Measurements from ENCODE around the gene PPP1R1C.

Gene PPP1R1C

GRCh38 chr2:181972431-181973170 is 13.1 kb upstream of the PPP1R1C start:
- no peak for DNase-seq

- no peak for DNase-seq
These were observed 12.4 kb upstream of the PPP1R1C start for GRCh38 chr2:181973171-181973783.

GRCh38 chr2:181977661-181978350 is 7.8 kb upstream of the PPP1R1C start:
- no peak for DNase-seq

- DNase-seq = no peak
These were observed 7.1 kb upstream of the PPP1R1C start for GRCh38 chr2:181978351-181979150.

- no peak for DNase-seq
These were observed 1.6 kb upstream of the PPP1R1C start for GRCh38 chr2:181984060-181984459.

GRCh38 chr2:181984814-181985631 is 630 bp upstream of the PPP1R1C start:
- DNase-seq = no peak

- no peak for DNase-seq
These were observed 2.7 kb downstream of the PPP1R1C start for GRCh38 chr2:181988154-181988924.

- DNase-seq = no peak
These were observed 3.4 kb downstream of the PPP1R1C start for GRCh38 chr2:181989099-181989498.

- DNase-seq = no peak
These were observed 5.7 kb downstream of the PPP1R1C start for GRCh38 chr2:181991171-181991885.

GRCh38 chr2:181992776-181993175 is 7.1 kb downstream of the PPP1R1C start:
- no peak for DNase-seq

- no peak for DNase-seq
These were observed 9.6 kb downstream of the PPP1R1C start for GRCh38 chr2:181995289-181995688.

GRCh38 chr2:181998041-181998835 is 12.6 kb downstream of the PPP1R1C start:
- no peak for DNase-seq

GRCh38 chr2:181998891-181999654 is 13.4 kb downstream of the PPP1R1C start:
- no peak for DNase-seq

- DNase-seq = no peak
These were observed 14.3 kb downstream of the PPP1R1C start for GRCh38 chr2:181999911-182000310.

GRCh38 chr2:182004945-182005520 is 19.4 kb downstream of the PPP1R1C start:
- DNase-seq = no peak

- no peak for DNase-seq
These were observed 21.1 kb downstream of the PPP1R1C start for GRCh38 chr2:182006595-182007341.

GRCh38 chr2:182014284-182014683 is 28.6 kb downstream of the PPP1R1C start:
- no peak for DNase-seq
